HEK293 (cell line): ENCODE data around the gene GALNT9.

Source experiments
- ZNF350 ChIP-seq: fragments of 450-650 bp; formaldehyde crosslinking; IDR thresholded peaks from 2 replicates; pipeline ENCODE4 v1.5.0; 2017; ENCODE audit warnings: missing biosample characterization, mild to moderate bottlenecking, missing genetic modification characterization
- ZNF585B ChIP-seq: fragments of 450-650 bp; formaldehyde crosslinking; IDR thresholded peaks from 2 replicates; pipeline ENCODE4 v1.5.1; 2016; ENCODE audit warnings: missing biosample characterization, missing genetic modification characterization
- ZNF600 ChIP-seq: fragments of 450-650 bp; formaldehyde crosslinking; IDR thresholded peaks from 2 replicates; pipeline ENCODE4 v1.5.1; 2016; ENCODE audit warnings: missing biosample characterization, missing genetic modification characterization
- TF ChIP-seq, protein P1 (sequence below): fragments of 450-650 bp; formaldehyde crosslinking; IDR thresholded peaks from 2 replicates; pipeline ENCODE4 v1.5.1; 2016; ENCODE audit warnings: missing biosample characterization, missing genetic modification characterization, borderline replicate concordance
- TF ChIP-seq, protein P2 (sequence below): fragments of 450-650 bp; formaldehyde crosslinking; IDR thresholded peaks from 2 replicates; pipeline ENCODE4 v1.5.1; 2017; ENCODE audit warnings: missing biosample characterization, missing genetic modification characterization
- TF ChIP-seq, protein P3 (sequence below): fragments of 450-650 bp; formaldehyde crosslinking; IDR thresholded peaks from 2 replicates; pipeline ENCODE4 v1.5.1; 2016; ENCODE audit warnings: missing biosample characterization, missing genetic modification characterization

DNA sequence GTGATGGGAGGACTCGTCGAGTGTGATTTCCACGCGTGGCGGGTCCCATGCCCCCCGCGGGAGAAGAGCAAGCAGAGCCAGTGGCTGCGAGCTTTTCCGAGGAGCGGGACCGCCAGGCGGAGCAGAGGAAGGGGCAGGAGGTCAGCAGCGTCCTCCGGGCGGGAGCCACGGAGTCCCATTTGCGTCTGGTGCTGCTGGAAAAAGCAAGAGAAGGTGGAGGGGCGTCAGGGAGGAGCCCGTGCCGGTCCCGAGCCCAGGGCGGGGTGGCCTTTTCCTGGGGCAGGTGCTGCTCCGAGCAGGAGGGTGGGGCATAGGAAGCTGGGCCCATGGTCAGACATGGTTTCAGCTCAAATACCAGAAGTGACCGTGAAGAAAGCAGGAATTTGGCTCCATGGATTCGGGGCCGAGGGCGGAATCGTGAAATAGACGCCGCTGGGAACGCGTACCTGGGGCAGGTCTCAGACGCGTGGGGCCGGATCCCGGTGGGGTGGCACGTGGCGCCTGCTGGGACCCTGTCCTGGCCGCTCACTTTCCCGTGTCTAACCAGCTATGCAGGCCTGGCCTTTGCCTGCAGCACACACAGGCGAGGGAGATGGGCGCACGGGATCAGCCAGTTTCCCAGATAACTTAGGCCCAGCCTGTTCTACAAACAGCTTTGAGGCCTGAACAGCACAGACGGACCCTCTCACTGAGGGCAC is 60.0 kb downstream of the GALNT9 start:
- TF ChIP-seq, protein P1, sequence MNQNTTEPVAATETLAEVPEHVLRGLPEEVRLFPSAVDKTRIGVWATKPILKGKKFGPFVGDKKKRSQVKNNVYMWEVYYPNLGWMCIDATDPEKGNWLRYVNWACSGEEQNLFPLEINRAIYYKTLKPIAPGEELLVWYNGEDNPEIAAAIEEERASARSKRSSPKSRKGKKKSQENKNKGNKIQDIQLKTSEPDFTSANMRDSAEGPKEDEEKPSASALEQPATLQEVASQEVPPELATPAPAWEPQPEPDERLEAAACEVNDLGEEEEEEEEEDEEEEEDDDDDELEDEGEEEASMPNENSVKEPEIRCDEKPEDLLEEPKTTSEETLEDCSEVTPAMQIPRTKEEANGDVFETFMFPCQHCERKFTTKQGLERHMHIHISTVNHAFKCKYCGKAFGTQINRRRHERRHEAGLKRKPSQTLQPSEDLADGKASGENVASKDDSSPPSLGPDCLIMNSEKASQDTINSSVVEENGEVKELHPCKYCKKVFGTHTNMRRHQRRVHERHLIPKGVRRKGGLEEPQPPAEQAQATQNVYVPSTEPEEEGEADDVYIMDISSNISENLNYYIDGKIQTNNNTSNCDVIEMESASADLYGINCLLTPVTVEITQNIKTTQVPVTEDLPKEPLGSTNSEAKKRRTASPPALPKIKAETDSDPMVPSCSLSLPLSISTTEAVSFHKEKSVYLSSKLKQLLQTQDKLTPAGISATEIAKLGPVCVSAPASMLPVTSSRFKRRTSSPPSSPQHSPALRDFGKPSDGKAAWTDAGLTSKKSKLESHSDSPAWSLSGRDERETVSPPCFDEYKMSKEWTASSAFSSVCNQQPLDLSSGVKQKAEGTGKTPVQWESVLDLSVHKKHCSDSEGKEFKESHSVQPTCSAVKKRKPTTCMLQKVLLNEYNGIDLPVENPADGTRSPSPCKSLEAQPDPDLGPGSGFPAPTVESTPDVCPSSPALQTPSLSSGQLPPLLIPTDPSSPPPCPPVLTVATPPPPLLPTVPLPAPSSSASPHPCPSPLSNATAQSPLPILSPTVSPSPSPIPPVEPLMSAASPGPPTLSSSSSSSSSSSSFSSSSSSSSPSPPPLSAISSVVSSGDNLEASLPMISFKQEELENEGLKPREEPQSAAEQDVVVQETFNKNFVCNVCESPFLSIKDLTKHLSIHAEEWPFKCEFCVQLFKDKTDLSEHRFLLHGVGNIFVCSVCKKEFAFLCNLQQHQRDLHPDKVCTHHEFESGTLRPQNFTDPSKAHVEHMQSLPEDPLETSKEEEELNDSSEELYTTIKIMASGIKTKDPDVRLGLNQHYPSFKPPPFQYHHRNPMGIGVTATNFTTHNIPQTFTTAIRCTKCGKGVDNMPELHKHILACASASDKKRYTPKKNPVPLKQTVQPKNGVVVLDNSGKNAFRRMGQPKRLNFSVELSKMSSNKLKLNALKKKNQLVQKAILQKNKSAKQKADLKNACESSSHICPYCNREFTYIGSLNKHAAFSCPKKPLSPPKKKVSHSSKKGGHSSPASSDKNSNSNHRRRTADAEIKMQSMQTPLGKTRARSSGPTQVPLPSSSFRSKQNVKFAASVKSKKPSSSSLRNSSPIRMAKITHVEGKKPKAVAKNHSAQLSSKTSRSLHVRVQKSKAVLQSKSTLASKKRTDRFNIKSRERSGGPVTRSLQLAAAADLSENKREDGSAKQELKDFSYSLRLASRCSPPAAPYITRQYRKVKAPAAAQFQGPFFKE: no peak
- TF ChIP-seq, protein P2, sequence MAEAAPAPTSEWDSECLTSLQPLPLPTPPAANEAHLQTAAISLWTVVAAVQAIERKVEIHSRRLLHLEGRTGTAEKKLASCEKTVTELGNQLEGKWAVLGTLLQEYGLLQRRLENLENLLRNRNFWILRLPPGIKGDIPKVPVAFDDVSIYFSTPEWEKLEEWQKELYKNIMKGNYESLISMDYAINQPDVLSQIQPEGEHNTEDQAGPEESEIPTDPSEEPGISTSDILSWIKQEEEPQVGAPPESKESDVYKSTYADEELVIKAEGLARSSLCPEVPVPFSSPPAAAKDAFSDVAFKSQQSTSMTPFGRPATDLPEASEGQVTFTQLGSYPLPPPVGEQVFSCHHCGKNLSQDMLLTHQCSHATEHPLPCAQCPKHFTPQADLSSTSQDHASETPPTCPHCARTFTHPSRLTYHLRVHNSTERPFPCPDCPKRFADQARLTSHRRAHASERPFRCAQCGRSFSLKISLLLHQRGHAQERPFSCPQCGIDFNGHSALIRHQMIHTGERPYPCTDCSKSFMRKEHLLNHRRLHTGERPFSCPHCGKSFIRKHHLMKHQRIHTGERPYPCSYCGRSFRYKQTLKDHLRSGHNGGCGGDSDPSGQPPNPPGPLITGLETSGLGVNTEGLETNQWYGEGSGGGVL (tag by site-specific recombination): no peak
- TF ChIP-seq, protein P3, sequence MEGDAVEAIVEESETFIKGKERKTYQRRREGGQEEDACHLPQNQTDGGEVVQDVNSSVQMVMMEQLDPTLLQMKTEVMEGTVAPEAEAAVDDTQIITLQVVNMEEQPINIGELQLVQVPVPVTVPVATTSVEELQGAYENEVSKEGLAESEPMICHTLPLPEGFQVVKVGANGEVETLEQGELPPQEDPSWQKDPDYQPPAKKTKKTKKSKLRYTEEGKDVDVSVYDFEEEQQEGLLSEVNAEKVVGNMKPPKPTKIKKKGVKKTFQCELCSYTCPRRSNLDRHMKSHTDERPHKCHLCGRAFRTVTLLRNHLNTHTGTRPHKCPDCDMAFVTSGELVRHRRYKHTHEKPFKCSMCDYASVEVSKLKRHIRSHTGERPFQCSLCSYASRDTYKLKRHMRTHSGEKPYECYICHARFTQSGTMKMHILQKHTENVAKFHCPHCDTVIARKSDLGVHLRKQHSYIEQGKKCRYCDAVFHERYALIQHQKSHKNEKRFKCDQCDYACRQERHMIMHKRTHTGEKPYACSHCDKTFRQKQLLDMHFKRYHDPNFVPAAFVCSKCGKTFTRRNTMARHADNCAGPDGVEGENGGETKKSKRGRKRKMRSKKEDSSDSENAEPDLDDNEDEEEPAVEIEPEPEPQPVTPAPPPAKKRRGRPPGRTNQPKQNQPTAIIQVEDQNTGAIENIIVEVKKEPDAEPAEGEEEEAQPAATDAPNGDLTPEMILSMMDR (tag by site-specific recombination): no peak
- TF ChIP-seq ZNF350 (tag by site-specific recombination) (no peak), ZNF585B (tag by site-specific recombination) (no peak), ZNF600 (tag by site-specific recombination) (no peak)
